Lower leg skin (tissue), 3 donors: ENCODE measurements around the gene ARFGAP3.

Source experiments
- POLR2A ChIP-seq, 2 donors: fragments of 450-650 bp; IDR thresholded peaks; one replicate each; pipeline ENCODE4 v1.6.1; 2016 to 2017; ENCODE audit warnings: antibody characterized with exemption in 2 of 2, mild to moderate bottlenecking in 1 of 2, moderate library complexity in 1 of 2
- TF ChIP-seq, protein P1 (sequence below), 3 donors: fragments of 450-650 bp; IDR thresholded peaks; one replicate each; pipeline ENCODE4 v1.5.1; 2016; ENCODE audit warnings: antibody characterized with exemption in 3 of 3, mild to moderate bottlenecking in 3 of 3, moderate library complexity in 2 of 3

DNA sequence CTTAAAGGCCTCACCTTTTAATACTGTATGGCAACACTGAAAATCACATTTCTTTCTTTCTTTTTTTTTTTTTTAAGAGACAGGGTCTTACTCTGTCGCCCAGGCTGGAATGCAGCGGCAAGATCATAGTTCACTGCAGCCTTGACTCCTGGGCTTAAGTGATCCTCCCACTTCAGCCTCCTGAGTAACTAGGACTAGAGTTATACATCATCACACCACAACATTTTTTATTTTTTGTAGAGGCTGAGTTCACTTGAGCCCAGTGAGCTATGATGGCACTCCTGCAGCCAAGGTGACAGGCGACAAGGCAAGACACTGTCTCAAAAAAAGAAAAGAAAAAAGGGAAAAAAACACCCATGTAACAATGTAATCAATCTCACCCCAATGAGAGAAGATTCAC lies 10.0 kb downstream of the ARFGAP3 start:
- TF ChIP-seq, protein P1, sequence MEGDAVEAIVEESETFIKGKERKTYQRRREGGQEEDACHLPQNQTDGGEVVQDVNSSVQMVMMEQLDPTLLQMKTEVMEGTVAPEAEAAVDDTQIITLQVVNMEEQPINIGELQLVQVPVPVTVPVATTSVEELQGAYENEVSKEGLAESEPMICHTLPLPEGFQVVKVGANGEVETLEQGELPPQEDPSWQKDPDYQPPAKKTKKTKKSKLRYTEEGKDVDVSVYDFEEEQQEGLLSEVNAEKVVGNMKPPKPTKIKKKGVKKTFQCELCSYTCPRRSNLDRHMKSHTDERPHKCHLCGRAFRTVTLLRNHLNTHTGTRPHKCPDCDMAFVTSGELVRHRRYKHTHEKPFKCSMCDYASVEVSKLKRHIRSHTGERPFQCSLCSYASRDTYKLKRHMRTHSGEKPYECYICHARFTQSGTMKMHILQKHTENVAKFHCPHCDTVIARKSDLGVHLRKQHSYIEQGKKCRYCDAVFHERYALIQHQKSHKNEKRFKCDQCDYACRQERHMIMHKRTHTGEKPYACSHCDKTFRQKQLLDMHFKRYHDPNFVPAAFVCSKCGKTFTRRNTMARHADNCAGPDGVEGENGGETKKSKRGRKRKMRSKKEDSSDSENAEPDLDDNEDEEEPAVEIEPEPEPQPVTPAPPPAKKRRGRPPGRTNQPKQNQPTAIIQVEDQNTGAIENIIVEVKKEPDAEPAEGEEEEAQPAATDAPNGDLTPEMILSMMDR (IDR thresholded peaks at IDR 0.05): no peak
- no peak for TF ChIP-seq POLR2A (IDR thresholded peaks at IDR 0.05)
